B cell (primary cell): ENCODE data around the gene INHBA. TPM values are rescaled to one million over a fixed set of nuclear protein-coding genes. Genes with fewer than 3 reads are reported as not detected.

Experiments
- ATAC-seq: fragments of 200-7000 bp; cut with Tn5 transposase; one replicate; pipeline ENCODE4 v1.10.0; 2021; ENCODE audit warnings: low read depth, mild to moderate bottlenecking, moderate number of reproducible peaks, moderate library complexity
- CTCF ChIA-PET: fragments of 350-600 bp; sonication (Branson Sonifier 250); formaldehyde crosslinking; loops from one replicate; lab custom pipeline; 2021; ENCODE audit warnings: antibody characterized with exemption, inconsistent platforms; lab: Charles Lee
- POLR2A ChIA-PET: fragments of 350-600 bp; sonication (Branson Sonifier 250); formaldehyde crosslinking; loops from one replicate; lab custom pipeline; 2021; ENCODE audit warnings: antibody characterized with exemption; lab: Charles Lee
- DNase-seq: peaks from one replicate; pipeline ENCODE4 v3.0.0; 2013
- H2AFZ ChIP-seq: 2 replicates; pipeline ENCODE4 v1.6.1; 2012; ENCODE audit warnings: mild to moderate bottlenecking, low read depth, low read length; ENCODE audit not compliant: insufficient read depth, poor library complexity, severe bottlenecking
- H3K27ac ChIP-seq, 2 donors: 1 replicate in 1 of 2; 2 replicates in 1 of 2; pipeline ENCODE4 v1.5.1; 2012 to 2013; ENCODE audit warnings: low read length in 2 of 2, mild to moderate bottlenecking in 2 of 2, moderate library complexity in 1 of 2
- H3K27me3 ChIP-seq, 4 experiments: fragments of 200-600 bp in 1 of 4; sonication (generic) in 1 of 4; replicated peaks in 1 of 4; 1 replicate in 2 of 4; 2 replicates in 2 of 4; pipeline versions ENCODE4 v1.6.1 to v1.7.0; 2013 to 2016; ENCODE audit warnings: low read length in 3 of 4, mild to moderate bottlenecking in 2 of 4, mixed read lengths in 1 of 4, moderate library complexity in 1 of 4; ENCODE audit not compliant: insufficient read depth in 4 of 4, control insufficient read depth in 3 of 4; ENCODE audit errors: control extremely low read depth in 1 of 4
- H3K36me3 ChIP-seq, 2 experiments: replicated peaks in 1 of 2; 1 replicate in 1 of 2; 2 replicates in 1 of 2; pipeline versions ENCODE4 v1.6.1 to v1.7.1; 2013; ENCODE audit warnings: low read length in 1 of 2; ENCODE audit not compliant: insufficient read depth in 2 of 2, control insufficient read depth in 1 of 2; ENCODE audit errors: control extremely low read depth in 1 of 2, extremely low read depth in 1 of 2
- H3K4me1 ChIP-seq, 2 donors: fragments of 200-600 bp in 1 of 2; sonication (generic) in 1 of 2; 1 replicate in 1 of 2; 2 replicates in 1 of 2; pipeline versions ENCODE4 v1.5.1 to v1.6.1; 2013 to 2017; ENCODE audit warnings: low read length in 2 of 2; ENCODE audit not compliant: control insufficient read depth in 2 of 2, insufficient read depth in 2 of 2
- H3K4me2 ChIP-seq: replicated peaks from 2 replicates; pipeline ENCODE3; 2012; ENCODE audit warnings: mild to moderate bottlenecking, low read depth, low read length; ENCODE audit not compliant: poor library complexity, severe bottlenecking
- H3K4me3 ChIP-seq, 5 experiments: fragments of 200-600 bp in 1 of 5; sonication (generic) in 1 of 5; 1 replicate in 3 of 5; 2 replicates in 2 of 5; pipeline versions ENCODE4 v1.5.1 to v1.7.0; 2011 to 2016; ENCODE audit warnings: low read length in 4 of 5, mild to moderate bottlenecking in 4 of 5, low read depth in 2 of 5, control low read depth in 1 of 5, moderate library complexity in 1 of 5; ENCODE audit not compliant: insufficient read depth in 1 of 5; ENCODE audit errors: control extremely low read depth in 1 of 5, extremely low read depth in 1 of 5
- H3K79me2 ChIP-seq: fragments of 200-600 bp; sonication (generic); one replicate; pipeline ENCODE4 v1.6.0; 2016; ENCODE audit warnings: low read length; ENCODE audit not compliant: control insufficient read depth, insufficient read depth
- H3K9ac ChIP-seq: fragments of 200-600 bp; sonication (generic); 2 replicates; pipeline ENCODE4 v1.6.1; 2017; ENCODE audit warnings: mild to moderate bottlenecking, low read length, moderate library complexity
- H3K9me3 ChIP-seq, 3 donors: one replicate each; pipeline versions ENCODE4 v1.6.1 to v1.7.1; 2013; ENCODE audit warnings: low read length in 2 of 3; ENCODE audit not compliant: control insufficient read depth in 2 of 3, insufficient read depth in 1 of 3; ENCODE audit errors: control extremely low read depth in 1 of 3
- H4K20me1 ChIP-seq: 2 replicates; pipeline ENCODE4 v1.6.0; 2012; ENCODE audit warnings: mild to moderate bottlenecking, low read length; ENCODE audit not compliant: insufficient read depth, control insufficient read depth, poor library complexity, severe bottlenecking
- H3K27ac Mint-ChIP-seq: one replicate; pipeline ENCODE4 v1.8.0; 2021; ENCODE audit warnings: mixed read lengths
- H3K27me3 Mint-ChIP-seq: one replicate; pipeline ENCODE4 v1.8.0; 2021; ENCODE audit warnings: mixed read lengths
- H3K4me1 Mint-ChIP-seq: one replicate; pipeline ENCODE4 v1.8.0; 2021; ENCODE audit warnings: mixed read lengths
- H3K4me3 Mint-ChIP-seq: one replicate; pipeline ENCODE4 v1.8.0; 2021; ENCODE audit warnings: mixed read lengths
- H3K9me3 Mint-ChIP-seq: one replicate; pipeline ENCODE4 v1.8.0; 2022; ENCODE audit warnings: mixed read lengths; ENCODE audit not compliant: insufficient read depth
- CTCF ChIP-seq: fragments of 200-600 bp; IDR thresholded peaks from one replicate; pipeline ENCODE4 v1.8.0; 2022; ENCODE audit warnings: antibody characterized with exemption, mild to moderate bottlenecking
- EZH2 ChIP-seq: IDR thresholded peaks from 2 replicates; pipeline ENCODE4 v1.6.1; 2012; ENCODE audit warnings: borderline replicate concordance, low read depth, mild to moderate bottlenecking, moderate library complexity, low read length; ENCODE audit not compliant: insufficient read depth, poor library complexity, severe bottlenecking
- WGBS: methylation state at CpG from one replicate; pipeline ENCODE4 v1.1.5; 2013; ENCODE audit warnings: missing lambda C conversion rate; ENCODE audit not compliant: insufficient coverage; 5-methylcytosine and 5-hydroxymethylcytosine counted together
- intact Hi-C: fragments of 100-400 bp; cut with micrococcal nuclease; formaldehyde crosslinking; loops from one replicate; pipeline ENCODE4 v1.10.0; 2022
- polyA plus RNA-seq: library from polyadenylated mRNA; depleted of rRNA; stranded (reverse); fragments of >200 nt; gene quantifications from 2 replicates; pipeline ENCODE4 v1.2.3, GENCODE V29; 2012
- total RNA-seq, 2 donors: library from RNA; stranded (reverse); fragments of 120-200 nt in 1 of 2; gene quantifications; 1 replicate in 1 of 2; 2 replicates in 1 of 2; pipeline versions ENCODE4 v1.2.3 to v1.2.4, GENCODE V29; 2013 to 2022

Gene INHBA
- total and polyA plus RNA-seq, 2 donors (not counting 1 experiment from before 2014, with no cell fraction given), result not detected

- no peaks in the 10 kb centered on the region for H3K4me1 Mint-ChIP-seq
- no peaks in the 10 kb centered on the region for H3K9me3 Mint-ChIP-seq
- Histone ChIP-seq H3K4me2 (no peak overlapping the region), H4K20me1 (no peaks in the 10 kb centered on the region), H3K27me3 (no peaks in the 10 kb centered on the region), H3K79me2 (no peaks in the 10 kb centered on the region), H3K27ac (no peak overlapping the region), H3K9ac (no peak overlapping the region), H3K9me3 (no peaks in the 10 kb centered on the region), H3K4me3 (no peak overlapping the region), H3K36me3 (no peaks in the 10 kb centered on the region), H2AFZ (no peak overlapping the region), H3K4me1 (no peaks in the 10 kb centered on the region)
- no CpG with 5 or more reads among the region's 1 CpG for WGBS
- no peak overlapping the region for H3K4me3 Mint-ChIP-seq
- H3K27ac Mint-ChIP-seq, result no peak overlapping the region
- CTCF ChIA-PET, result no interaction called here
- intact Hi-C loops, result no loop called here
- ATAC-seq (no peak), DNase-seq (no peak)
- no peak for TF ChIP-seq EZH2
- TF ChIP-seq CTCF, result no peak
- POLR2A ChIA-PET, result no interaction called here
- peaks cover 13% of the 10 kb centered on the region for H3K27me3 Mint-ChIP-seq
These were observed 59.3 kb downstream of the INHBA start for GRCh38 chr7:41643616-41644015.

GRCh38 chr7:41641665-41642014, 61.2 kb downstream of the INHBA start:
- intact Hi-C loops, result no loop called here
- Mint-ChIP-seq H3K27ac (no peak overlapping the region), H3K4me3 (no peak overlapping the region), H3K4me1 (no peaks in the 10 kb centered on the region), H3K9me3 (no peaks in the 10 kb centered on the region), H3K27me3 (peaks cover 10% of the 10 kb centered on the region)
- no peaks in the 10 kb centered on the region for H3K4me1 ChIP-seq
- ChIA-PET POLR2A (no interaction called here), CTCF (no interaction called here)
- TF ChIP-seq CTCF (no peak), EZH2 (no peak)
- H3K36me3 ChIP-seq, result no peaks in the 10 kb centered on the region
- H3K4me2 ChIP-seq, result no peak overlapping the region
- H3K27ac ChIP-seq, result no peak overlapping the region
- ATAC-seq (no peak), DNase-seq (no peak)
- H3K79me2 ChIP-seq, result no peaks in the 10 kb centered on the region
- no peak overlapping the region for H3K4me3 ChIP-seq
- no peaks in the 10 kb centered on the region for H3K27me3 ChIP-seq
- H3K9ac ChIP-seq, result no peak overlapping the region
- WGBS, result 100% methylated on average over 1 of the region's 2 CpGs
- H2AFZ ChIP-seq, result no peak overlapping the region
- H4K20me1 ChIP-seq, result no peaks in the 10 kb centered on the region
- H3K9me3 ChIP-seq, result no peaks in the 10 kb centered on the region
